Ecto neural progenitor cell (in vitro differentiated cells): ENCODE results near the gene NUBP1.

ENCODE experiments used
- DNase-seq: peaks from one replicate; pipeline ENCODE4 v3.0.0-alpha.2; 2018; ENCODE audit warnings: low spot score

The NUBP1 gene

DNA sequence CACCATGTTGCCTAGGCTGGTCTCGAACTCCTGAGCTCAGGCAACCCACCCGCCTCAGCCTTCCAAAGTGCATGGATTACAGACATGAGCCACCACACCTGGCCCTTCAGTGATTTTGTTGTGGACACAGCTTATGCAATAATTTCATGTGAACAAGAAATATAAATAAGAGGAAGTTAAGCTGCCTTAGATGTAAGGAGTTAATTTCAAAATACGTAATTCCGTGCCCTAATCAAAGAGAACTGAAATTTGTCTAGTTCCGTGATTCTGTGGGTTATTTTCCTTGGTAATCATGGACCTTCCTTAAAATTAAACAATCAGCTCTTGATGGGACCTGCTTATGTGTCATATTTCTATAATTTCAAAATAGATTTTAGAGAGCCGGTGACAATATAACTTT lies 63.1 kb downstream of the NUBP1 start:
- DNase-seq: no peak

DNA sequence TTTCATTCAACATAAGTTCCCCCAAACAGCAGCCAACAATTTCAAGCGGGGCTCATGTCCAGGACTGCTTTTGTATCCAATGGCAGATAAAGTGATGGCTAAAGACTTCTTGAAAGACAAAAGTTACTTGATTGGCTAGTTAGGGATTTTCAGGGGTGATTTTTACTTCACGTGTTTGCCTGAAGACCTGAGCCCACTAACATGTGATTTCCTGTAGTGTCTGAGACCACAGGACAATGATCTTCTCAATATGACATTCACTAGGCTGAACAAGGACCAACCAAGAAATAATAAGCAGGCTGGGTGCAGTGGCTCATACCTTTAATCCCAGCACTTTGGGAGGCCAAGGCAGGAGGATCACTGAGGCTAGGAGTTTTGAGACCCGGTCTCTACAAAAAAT lies 64.6 kb downstream of the NUBP1 start:
- DNase-seq: no peak

DNA sequence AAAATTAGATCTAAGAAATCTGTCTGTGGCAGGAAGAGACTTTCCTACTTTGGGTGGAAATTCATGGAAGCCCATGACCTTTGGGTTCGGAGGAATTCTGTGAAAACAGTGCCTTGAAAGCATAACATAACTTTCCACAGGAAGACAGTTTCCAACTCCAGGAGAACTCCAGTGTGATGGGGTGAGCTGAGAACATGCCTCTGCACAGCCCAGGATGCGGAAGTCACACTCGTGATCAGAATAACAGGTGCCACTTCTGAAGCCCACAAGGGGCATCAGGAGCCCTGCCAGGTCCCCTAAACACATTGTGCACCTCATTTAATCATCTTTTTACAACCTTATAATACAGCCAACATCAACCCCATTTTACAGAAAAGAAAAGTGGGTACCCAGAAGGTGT lies 65.2 kb downstream of the NUBP1 start:
- DNase-seq: no peak

DNA sequence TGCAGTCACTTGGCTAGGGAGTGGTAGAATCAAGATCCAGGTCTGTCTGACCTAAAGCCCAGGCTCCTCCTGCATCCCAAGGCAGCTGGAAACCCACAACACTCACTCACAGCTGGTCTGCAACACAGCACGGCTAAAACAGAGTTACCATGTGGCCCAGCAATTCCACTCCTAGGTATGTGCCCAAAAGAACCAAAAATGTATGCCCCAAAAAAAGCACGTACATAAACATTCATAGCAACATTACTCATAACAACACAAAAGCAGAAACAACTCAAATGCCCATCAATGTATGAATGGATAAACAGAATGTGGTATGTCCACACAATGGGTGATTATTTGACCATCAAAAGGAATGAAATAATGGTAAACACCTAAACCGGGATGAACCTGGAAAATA lies 66.1 kb downstream of the NUBP1 start:
- no peak for DNase-seq

DNA sequence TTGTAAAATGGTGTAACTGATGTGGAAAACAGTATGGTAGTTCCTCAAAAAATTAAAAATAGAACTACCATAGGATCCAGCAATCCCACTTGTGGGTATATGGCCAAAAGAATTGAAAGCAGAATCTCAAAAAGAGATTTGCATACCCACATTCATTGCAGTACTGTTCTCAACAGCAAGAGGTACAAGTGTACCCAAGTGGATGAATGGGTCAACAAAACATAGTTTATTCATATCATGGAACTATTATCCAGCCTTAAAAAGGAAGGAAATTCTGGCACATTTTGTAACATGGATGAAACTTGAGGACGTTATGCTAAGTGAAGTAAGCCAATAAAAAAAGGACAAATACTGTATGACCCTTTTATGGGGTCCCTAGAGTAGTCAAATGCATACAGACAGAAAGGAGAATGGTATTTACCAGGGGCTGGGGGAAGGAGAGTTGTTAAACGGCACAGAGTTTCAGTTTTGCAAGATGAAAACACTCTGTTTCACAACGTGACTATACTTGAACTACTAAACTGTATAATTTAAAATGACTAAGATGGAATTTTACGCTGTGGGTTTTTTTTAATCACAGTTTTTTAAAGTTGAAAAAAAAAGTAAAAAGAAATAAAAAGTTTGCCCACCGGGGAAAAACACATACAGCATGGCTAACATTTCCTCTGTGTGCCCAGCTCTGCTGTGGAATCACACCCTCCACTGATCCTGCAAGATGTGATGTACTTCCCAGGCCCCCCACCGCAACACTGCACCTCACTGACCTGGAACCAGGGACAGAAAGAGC lies 68.9 kb downstream of the NUBP1 start:
- DNase-seq: no peak

DNA sequence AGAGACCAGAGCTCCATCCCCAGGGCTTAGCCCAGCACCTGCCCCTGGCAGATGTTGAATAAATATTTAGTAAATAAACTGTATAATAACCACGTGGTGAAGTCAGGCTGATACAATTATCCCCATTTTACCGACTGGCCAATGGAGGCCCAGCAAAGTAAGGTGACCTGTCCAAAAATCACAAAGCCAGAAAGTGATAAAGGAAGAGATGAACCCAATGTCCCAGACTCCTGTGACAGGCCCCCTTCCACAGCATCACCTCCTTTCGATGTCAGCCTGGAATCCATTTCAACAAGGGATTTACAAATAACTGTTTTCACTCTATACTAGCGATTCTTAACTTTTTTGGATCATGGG lies 69.4 kb downstream of the NUBP1 start:
- DNase-seq: no peak

DNA sequence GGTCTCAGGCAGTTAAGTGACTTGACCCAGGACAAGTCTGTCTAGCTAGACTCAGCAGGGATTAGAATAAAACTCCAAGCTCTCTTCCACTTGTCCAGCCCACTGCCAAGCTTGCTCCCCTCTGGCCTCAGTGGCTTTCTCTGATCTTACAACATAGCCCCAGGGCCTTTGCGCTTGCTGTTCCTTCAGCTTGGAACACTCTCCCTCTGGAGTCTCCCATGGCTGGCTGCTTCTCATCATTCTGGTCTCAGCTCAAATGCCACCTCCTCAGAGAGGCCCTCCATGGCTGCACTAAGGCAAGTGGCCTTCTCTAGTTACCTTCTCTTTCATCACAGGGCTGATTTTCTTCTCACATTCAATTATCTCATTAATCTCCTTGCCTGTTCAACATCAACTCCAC lies 73.9 kb downstream of the NUBP1 start:
- DNase-seq: no peak

DNA sequence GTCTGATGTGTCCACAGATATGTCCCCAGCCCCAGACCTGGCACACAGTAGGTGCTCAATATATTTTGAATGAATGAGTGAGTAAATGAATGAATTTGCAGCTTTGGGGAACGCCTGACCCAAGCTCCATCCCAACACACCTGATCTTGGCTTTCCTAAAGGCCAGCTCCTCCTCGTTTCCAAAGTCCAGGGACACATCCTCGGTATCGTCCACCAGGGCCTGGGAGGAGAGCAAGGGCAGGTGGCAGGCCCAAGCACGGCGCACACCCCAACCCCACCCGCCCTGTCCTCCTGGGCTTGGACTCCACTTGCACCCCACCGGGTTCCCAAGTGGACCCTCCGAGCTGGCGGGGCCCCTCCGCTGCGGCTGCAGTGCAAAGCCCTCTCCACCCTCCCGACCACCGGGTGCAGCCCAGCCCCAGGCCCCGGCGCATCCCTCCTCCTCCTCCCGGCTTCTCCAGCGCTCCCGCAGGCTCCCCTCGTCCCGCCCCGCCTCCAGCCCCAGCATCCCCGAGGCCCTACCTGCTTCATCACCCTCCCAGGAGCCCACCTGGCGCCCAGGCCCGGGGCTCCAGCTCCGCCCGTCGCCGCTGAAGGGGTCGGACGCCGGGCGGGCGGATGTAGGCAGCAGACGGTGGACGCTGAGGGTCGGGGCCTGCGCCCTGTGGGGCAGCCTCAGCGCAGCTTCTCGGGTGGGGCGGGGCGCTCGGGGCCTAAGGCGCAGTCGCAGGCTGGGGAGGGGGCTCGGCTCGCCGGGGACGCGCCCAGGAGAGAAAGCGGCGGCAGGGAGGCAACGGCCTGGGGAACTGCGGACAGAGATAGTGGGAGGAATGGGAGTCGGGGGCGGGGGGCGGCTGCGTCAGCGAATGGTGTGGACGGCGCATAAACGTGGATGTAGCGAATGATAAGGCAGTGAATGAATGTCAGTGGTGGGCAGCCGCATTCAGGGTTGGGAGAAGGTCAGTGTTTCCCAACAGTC lies 74.6 kb downstream of the NUBP1 start, which contains the start of gene TVP23A:
Gene TVP23A, minus strand, starts transcription at position 832 of the 979 bp plus-strand sequence. Its CDS starts 301 bp downstream, at position 531.
- DNase-seq: peak; percentile 74
